ENCODE measurements around the gene PROX1.

The PROX1 gene

DNA sequence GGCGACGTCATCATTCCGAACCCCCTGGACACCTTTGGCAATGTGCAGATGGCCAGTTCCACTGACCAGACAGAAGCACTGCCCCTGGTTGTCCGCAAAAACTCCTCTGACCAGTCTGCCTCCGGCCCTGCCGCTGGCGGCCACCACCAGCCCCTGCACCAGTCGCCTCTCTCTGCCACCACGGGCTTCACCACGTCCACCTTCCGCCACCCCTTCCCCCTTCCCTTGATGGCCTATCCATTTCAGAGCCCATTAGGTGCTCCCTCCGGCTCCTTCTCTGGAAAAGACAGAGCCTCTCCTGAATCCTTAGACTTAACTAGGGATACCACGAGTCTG lies 10.0 kb downstream of the PROX1 start:
- DNase-seq (ENCODE audit: low read depth), result no peak

DNA sequence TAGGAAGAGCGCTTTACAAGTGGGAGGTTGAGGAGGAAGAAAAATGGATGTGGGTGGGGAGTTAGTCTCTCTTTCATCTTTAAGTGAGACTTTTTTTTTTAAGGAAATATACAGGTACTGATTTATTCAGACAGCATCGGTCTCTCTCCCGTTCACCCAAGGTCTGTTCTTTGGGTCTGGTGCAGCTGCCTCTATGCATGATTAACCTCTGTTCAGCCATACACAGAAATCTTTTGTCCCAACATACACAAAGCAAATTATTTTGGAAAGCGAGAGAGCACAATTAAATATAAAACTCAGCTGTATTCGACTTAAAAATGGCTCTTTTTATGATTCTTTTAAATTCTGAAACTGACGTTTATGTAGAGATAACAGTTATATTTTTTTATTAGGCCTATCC lies 11.0 kb downstream of the PROX1 start:
- DNase-seq (ENCODE audit: low read depth), result no peak

DNA sequence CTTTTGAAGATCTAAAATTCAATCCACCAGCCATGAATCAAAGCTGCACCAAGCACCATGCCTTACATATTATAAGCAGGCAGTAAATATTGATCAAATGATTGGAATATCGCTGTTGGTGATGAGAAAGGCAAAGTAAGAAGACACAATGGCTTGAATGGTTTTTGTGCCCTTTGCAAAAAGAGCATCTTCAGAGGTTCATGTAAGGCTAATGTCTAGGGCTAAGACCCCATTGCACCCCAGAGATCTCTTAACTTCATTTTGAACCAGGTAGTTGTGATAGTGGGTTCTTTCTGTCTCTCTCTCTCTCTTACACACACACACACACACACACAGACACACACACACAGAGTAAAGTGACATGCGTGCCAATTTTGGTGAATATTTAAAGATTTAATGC lies 12.0 kb downstream of the PROX1 start:
- no peak for DNase-seq (ENCODE audit: low read depth)

DNA sequence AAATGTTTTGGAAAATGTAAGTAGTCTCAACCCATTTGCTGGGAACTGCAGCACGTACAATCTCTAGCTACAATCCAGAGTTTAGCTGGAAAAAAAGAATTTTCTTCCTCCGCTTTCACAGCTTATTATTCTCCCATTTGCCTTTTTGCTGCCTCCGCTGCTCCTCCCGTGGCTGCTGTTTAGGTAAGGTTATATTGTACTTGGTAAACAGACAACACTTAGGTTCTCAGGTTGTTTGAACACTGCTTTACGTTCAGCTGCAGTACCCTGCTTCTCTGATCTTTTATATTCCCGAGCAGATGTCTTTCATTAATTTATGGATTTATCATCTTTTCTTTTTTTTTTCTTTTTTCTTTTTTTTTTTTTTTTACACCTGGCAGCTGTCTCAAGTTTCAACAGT lies 14.3 kb downstream of the PROX1 start:
- DNase-seq (ENCODE audit: low read depth), result no peak

DNA sequence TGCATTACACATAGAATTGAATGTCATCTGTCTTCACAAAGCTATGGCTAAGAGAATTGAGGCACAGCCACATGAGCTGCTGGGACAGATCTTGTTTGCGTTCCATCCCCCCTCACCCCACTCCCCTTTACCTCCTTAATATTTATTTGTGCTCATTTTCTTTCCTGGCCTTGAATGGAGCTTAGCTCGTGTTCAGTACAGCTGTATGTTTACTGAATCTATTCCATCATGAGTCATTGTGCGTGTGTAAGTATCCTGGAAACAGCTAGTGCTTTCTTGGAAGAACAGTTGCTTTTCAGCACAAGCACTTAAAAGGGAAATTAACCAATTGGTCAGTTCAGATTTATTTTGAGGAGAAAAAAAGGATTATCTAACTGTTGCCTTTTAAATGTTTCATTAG lies 14.7 kb downstream of the PROX1 start:
- no peak for DNase-seq (ENCODE audit: low read depth)

DNA sequence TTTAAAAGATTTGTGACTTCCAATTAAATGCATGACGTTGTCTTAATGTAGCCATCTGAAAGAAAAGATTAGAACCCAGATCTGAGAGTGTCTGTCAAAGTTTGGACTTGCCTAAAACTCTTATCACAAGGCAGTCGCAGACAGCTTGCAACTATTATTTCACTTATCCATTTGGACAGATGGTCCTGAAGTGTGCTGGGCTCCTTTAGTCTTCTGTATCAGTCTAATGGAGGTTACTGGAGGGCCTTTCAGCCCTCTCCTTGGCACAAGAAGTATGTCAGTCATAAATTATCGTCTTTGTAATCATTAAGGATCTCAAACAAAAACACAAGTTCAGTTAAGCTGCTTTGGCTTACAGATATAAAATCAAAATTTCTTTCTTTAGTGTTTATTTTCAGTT lies 15.5 kb downstream of the PROX1 start:
- DNase-seq (ENCODE audit: low read depth), result no peak

DNA sequence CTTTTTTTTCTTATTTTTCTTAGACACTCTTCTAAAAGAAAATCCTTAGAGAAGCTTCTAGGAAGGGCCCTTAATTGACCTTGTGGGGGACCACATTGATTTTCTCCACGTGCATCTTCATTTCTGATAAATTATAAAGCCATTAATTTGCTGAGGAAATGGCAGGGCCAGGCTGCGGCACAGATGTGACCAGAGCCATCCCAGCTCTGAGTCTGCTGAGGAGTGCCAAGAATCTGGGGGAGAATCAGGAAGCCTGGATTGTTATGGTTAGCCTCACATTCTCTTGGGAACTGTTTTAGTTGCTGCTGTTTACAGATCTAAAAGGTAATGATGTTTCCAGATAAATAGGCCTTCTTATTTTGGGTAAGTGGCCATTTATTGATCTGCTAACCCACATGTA lies 16.2 kb downstream of the PROX1 start:
- DNase-seq (ENCODE audit: low read depth), result no peak

DNA sequence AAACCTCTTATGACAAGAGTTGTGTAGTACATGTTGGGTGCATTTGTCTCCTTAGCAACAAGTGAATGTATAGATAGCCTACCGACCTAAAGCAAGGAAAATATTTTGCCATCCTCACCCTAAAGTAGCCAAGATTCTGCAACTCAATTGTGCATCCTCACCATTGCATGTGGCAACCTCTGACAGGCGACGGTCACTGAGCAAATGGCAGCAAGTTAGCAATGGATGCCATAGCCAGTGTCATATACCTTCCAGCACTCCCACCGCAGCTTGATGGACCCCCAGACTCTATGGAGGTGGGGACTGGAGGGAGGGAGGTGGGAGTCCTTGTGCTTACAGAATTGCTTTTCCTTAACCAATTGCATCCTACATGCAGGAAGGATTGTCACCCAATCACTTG lies 17.0 kb downstream of the PROX1 start:
- no peak for DNase-seq (ENCODE audit: low read depth)

DNA sequence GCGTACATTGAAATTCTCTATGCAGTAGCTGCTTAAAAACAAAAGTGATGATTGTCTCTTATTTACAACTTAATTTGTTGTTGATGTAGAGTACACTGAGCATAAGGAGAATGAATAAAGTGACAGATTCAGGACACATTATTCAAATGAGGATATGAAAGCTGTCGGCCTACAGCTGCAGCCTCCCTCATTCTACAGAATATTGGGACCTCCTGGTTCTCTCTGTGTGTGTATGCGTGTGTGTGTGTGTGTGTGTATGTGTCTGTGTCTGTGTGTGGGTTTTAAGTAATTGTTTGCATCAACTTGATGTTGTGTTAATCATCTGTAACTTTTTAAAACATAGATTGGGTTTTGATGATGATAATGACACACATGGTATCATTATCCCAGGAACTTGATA lies 17.9 kb downstream of the PROX1 start:
- no peak for DNase-seq (ENCODE audit: low read depth)

DNA sequence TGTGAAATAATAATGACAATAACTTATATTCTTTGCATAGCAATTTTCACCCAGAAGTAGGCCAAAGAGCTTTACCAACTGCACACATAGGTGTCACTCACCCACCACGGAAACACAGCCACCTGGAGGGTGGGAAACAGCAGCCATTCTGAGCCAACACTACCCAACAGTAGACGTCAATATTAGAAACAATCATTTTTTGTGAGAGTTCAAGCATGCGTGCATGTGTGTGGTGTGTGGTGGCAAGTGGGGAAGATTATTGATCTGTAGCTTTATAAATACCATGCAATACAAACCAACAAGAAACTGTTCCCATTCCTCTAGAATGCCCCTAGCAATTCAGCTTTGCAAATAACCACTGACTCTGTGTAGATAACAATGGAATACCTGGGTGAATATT lies 19.1 kb downstream of the PROX1 start:
- DNase-seq (ENCODE audit: low read depth), result no peak

DNA sequence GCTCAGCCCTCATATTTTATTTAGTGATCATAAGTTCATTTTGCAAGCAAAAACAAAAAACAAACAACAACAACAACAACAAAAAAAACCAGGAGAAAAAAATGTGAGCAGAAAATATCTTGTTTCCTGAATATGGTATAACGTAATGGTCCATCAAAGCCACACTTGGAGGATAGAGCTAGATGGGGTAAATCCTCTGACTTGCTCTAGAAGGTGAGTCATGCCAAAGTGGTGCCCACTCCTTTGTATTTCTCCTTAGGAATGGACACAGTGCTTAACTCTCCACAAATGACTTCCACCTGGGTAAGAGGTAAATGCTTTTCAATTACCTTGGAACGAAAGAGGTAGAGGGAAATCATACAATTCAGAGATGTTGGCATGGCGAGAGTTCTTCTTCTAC lies 20.6 kb downstream of the PROX1 start:
- DNase-seq (ENCODE audit: low read depth), result no peak

DNA sequence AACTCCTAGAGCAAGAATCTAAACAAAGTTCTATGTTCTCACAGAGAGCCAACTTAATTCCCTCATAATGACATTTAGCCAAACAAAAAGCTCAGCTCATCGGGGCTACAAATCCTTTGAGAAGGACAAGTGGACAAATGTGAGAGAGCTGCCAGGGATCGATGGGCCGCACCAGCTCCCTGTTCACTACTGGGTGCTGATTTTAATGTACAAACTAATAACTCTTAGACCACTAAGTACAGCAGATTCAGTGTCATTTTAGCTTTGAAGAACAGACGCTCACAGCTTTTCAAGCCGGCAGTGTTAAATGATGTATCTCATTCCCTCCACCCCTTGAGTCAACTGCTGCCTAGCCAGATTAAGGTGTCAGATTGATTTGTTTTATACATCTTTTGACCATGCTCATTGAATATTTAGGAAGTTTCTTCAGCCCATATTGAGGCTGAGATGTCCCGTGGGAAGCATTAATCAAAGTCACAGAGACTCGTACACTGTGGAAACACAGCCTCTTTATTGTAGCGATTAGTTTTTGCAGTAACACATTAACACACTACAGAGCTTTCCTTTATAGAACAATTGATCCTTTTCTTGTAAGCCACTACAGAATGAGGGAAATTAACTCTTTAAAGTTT lies 21.1 kb downstream of the PROX1 start:
- no peak for DNase-seq (ENCODE audit: low read depth)

DNA sequence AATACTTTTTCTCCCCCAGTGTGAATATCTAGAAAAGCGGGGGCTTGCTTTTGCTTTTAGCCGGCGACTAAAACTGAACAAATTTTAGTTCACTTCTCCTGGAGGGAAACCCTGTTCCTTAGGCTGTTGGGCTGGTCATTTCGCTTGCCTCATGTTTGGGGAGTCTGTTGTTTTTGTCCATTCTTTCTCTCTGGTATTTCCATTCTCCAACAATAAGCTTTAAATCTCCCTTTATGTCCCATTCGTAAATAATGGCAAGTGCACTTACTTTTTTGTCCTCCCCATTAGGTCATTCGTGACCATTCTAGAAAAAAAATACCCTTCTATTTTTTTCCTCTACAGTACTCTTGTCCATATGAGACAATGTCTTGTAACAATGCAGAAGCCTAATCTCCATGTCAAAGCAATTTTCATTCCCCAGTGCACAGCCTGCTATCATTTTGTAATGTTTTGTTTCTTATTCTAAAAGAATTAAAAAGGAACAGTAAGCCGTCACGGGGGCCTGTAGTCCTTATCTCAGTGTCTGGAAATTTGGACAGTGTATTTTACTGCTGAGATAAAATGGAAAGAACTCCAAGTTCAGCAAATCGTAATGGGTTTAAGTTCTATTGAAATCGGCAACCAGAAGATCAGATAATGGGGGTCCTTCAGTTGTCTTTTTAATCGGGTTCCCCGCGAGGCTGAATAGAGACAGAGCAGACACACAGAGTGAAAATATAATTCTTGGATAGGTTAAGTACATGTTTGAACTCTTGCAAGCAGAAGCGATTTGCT lies 21.8 kb downstream of the PROX1 start:
- no peak for DNase-seq (ENCODE audit: low read depth)

DNA sequence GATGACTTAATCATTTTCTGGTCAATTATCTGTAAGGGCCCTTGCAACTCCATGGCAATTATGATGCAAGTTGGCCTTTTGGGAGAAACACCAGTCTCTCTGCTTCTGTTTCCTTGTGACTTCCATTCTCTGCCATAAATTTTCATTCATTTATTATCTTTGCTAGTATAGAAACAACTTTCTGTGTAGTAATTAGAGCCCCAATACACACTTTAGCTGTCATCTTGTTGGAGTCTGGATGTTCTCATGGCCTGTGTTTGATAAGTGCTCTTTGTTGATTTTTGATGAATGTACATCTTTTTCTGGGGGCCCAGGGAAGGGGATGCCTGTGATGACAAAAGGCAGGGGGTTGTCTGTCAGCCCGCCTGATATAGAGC lies 22.4 kb downstream of the PROX1 start:
- no peak for DNase-seq (ENCODE audit: low read depth)

DNA sequence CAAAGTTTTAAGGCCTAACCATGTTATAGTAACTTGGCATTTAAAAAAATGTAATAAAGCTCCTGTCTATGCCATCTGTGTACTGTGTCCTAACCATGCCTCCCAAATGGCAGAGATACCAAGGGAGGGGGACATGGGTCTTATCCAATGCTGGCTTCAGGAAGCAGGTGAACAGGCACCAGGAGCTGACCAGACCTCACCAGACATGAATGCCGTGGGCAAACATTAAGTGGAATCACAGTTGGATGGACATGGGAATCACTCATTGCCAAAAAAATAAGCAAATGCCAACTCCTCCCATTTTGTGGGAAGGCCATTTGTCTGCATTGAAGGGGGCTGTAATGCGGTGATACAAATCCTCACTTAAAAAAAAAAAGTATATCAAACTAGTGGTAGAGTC lies 22.9 kb downstream of the PROX1 start:
- no peak for DNase-seq (ENCODE audit: low read depth)

DNA sequence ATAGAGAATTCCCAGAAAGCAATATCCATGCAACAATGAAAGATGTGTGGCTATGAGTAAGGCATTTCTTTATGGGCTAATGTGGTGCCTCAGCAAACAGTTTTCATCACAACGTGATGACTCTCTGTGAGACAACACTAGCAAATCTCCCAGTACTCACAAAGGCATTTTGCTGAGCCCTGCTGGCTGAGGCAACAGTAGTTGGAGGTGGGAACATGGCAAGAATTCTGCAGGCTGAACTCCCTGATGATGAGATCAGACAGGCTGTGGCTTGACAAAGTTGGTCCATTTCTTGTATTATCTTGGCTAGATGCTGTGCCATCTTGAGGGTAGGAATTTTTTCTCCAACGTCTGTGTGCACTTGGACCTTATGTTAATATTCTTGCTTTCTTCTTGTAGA lies 24.6 kb downstream of the PROX1 start:
- DNase-seq (ENCODE audit: low read depth), result no peak

DNA sequence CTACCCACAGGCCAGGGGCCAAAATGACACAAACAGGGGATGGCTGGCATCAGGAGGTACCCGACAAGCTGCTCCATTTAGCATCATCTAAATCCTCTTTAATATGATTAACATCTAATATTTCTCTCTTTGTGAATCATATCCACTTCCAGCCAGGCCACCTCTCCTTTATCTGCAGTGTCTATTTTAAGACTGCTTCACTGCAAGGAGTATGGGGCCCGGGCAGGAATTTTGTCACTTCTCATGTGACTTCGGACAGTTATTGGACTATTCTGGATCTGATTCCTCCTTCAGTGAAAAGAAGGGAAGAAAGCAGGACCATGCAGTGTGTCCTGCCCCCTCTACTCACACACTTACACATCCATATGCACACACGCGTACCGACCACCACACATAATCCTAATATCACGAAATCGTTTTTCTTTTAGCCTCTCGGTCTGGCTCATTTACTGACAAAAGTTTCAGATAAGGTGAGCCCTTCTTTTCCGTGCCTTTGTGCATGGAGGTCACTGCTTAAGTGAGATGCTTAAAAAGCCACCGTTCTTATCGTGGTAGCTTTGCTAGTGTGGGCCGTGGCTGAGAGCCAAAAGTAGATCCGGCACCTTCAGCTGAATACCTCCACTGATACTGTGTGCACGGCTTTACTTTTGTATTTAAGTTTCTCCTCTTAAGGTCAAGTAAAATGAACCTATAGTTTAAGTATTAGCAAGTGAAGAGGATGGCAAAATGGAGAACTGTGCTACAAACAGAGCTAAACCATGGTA lies 26.0 kb downstream of the PROX1 start:
- DNase-seq (ENCODE audit: low read depth), result no peak

DNA sequence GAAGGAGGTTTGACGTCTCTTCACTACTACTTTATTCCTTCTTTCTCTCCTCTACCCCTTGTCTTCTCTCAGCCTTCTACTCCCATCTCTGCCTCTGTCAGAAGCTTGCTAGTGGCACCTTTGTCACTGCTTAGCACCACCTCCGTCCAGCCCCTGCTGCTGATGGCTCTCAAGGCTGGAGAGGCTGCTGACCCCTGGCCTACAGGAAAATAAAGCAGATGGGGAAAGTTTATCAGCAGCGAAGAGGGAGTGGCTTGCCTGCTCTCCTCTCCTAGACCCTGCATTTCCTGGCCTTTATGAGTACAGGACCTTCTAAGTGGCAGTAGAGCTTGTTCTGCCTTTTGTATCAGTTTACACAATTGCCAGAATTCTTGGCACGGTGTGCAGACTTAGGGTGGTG lies 27.0 kb downstream of the PROX1 start:
- no peak for DNase-seq (ENCODE audit: low read depth)

DNA sequence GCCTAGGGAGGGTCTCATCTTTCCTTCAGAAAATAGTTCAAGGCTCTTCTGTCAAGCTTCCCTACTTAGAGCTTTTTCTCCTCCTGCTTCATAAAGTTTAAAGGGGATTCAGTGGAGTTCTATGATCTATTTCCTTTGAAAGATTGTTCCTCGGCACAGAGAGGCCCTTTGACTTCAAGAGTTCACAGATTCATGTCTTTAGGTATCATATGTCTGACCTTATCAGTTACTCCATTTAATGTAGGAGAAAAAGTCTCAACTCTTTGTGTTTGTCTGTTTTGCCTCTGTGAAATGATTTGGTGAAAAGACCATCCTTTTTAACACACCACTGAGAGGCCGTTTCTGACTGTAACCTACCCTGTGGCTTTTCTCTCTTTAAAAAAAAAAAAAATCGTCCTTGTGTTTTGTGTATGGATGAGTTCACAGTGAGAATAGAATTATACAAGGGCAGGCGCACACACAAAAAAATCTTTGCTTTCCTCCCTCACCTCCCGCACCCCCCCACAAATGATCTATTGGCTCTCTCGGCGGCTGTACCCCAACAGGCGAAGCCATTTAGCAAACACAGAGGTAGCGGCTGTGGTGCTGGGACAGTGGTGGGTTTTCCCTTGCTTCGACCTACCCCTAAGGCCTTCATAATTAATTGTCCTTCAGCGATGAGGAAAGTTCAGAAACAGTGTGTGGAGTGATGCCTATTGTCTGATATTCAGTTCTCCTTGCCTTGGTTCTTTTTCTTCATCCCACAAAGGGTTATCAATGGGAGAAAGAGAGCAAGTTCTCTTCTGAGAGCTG lies 29.6 kb downstream of the PROX1 start:
- DNase-seq (ENCODE audit: low read depth), result no peak

DNA sequence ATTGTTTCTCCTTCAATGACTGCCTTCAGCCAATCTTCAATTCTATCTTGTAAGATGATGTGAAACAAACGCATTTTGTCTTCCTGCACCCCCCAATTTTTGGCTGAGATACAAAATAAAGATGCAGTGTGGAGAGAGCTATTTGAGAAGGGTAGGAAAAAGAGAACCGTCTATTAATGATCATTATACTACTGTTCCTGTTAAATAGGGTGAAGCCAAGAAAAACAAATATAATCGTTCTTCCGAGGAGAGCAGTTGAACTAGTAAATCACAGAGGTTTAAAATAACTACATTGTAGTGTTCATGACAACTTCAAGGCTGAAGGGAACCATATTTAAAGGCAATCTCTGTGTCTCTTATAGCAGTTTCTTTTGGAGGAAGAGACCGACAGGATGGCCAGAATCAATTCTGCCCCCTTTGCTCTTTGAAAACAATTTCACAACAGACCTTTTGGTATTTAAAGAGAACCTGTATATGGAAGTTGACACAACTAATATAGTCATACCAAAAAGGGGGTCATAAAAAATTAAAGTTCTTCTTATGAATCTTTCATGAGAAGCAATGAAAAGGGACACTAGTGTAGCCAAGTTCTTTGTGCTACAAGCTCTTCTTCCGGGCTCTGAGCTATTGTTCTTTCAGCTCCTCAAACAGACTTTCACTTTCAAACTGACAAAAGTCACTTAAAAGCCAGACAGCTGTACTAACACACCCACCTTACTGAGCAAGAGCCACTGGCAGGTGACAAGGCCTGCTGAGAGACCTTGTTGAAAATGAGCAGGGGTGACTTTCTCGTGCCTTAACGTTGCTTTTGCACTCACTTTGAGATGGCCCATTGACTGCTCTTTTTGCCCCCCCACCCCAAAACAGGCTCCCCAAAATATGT lies 30.9 kb downstream of the PROX1 start:
- DNase-seq (ENCODE audit: low read depth), result no peak

DNA sequence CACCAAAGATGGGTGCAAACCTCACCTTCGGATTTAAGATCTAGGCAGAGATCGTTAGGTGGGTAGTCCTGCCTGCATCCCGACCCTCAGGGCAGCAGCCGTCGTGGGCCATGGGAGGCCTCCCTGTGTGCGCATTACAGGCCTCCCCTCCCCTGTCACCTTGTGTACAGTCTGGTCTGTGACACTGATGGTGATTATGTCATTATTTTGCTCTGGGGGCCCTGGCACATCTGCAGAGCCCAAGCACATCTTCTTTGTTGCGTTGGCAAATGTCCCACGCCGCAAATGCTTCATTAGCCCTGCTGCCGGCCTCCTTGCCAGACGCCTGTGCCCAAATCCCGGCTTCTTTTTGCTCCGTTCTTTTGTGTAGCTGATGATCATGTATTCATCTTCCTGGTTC lies 31.7 kb downstream of the PROX1 start:
- DNase-seq (ENCODE audit: low read depth), result no peak

DNA sequence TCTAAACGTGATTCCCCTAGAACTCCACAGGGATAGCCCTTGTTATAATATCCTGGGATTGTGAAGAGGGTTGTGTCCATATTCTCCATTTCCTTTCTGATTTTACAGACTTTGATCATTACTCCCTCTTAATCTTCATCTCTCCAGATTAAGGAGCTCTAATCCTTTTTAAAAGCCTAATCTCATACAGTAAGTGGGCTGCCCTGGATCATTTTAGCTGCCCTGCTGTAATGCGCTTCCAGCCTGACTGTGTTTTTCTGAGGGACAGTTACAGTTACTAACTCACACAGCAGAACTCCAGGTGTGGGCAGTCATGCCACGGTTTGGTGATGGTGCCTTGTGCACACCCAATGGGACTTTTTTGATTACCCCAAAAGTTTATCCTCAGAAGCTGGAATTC lies 33.5 kb downstream of the PROX1 start:
- DNase-seq (ENCODE audit: low read depth), result no peak
